Right atrium auricular region (tissue), 2 donors: ENCODE measurements around the gene FAM13B. TPM values are rescaled to one million over a fixed set of nuclear protein-coding genes. Genes with fewer than 3 reads are reported as not detected.

Experiments used
- DNase-seq: peaks from one replicate; pipeline ENCODE4 v3.0.0-alpha.2; 2019; ENCODE audit warnings: low spot score
- H3K27ac ChIP-seq, 2 donors: fragments of 200-600 bp; sonication (generic); 1 replicate in 1 of 2; 2 replicates in 1 of 2; pipeline ENCODE4 v1.5.1; 2016 to 2019
- H3K27me3 ChIP-seq, 2 donors: fragments of 200-600 bp; sonication (generic); one replicate each; pipeline versions ENCODE4 v1.5.1 to v1.6.0; 2017 to 2019
- H3K36me3 ChIP-seq: fragments of 200-600 bp; sonication (generic); one replicate; pipeline ENCODE4 v1.5.1; 2016
- H3K4me1 ChIP-seq, 2 donors: fragments of 200-600 bp; sonication (generic); one replicate each; pipeline versions ENCODE4 v1.5.1 to v1.6.0; 2017 to 2019
- H3K4me3 ChIP-seq, 2 donors: fragments of 200-600 bp; sonication (generic); 1 replicate in 1 of 2; 2 replicates in 1 of 2; pipeline ENCODE4 v1.5.1; 2017 to 2019; ENCODE audit warnings: mild to moderate bottlenecking in 1 of 2, moderate library complexity in 1 of 2
- H3K9me3 ChIP-seq, 2 donors: fragments of 200-600 bp; sonication (generic); one replicate each; pipeline ENCODE4 v1.5.1; 2019
- CTCF ChIP-seq, 2 donors: fragments of 200-600 bp; sonication (generic); IDR thresholded peaks; one replicate each; pipeline ENCODE4 v1.5.1; 2019; ENCODE audit warnings: antibody characterized with exemption in 2 of 2
- total RNA-seq, 2 donors: library from RNA; depleted of rRNA; stranded (reverse); fragments of >200 nt; gene quantifications; one replicate each; pipeline ENCODE4 v1.1.0, GENCODE V29; 2016

FAM13B gene
- total RNA-seq, 2 donors from 2014 or later: 35.9 to 37.1 TPM

GRCh38 chr5:138037907-138038633 lies 5.2 kb upstream of the FAM13B start:
- DNase-seq: no peak
- Histone ChIP-seq H3K36me3 (no peaks in the 10 kb centered on the region), H3K27me3 (no peaks in the 10 kb centered on the region), H3K9me3 (no peaks in the 10 kb centered on the region), H3K4me3 (no peak overlapping the region), H3K4me1 (peaks cover 0 to 18% of the 10 kb centered on the region in 2 donors), H3K27ac (peak overlapping the region in 1 of 2 donors; percentile 8)
- TF ChIP-seq CTCF (IDR thresholded peaks at IDR 0.05): no peak

GRCh38 chr5:138037271-138037670 lies 4.4 kb upstream of the FAM13B start:
- no peak overlapping the region for H3K4me3 ChIP-seq
- TF ChIP-seq CTCF (IDR thresholded peaks at IDR 0.05): no peak
- no peak for DNase-seq
- H3K27ac ChIP-seq: no peak overlapping the region
- H3K36me3 ChIP-seq: no peaks in the 10 kb centered on the region
- peaks cover 0 to 18% of the 10 kb centered on the region in 2 donors for H3K4me1 ChIP-seq
- H3K9me3 ChIP-seq: no peaks in the 10 kb centered on the region
- H3K27me3 ChIP-seq: no peaks in the 10 kb centered on the region

- peak; percentile 68 for DNase-seq
- Histone ChIP-seq H3K27me3 (no peaks in the 10 kb centered on the region), H3K4me1 (peaks cover 0 to 30% of the 10 kb centered on the region in 2 donors), H3K4me3 (no peak overlapping the region), H3K27ac (peak overlapping the region; percentile 14 to 47), H3K36me3 (no peaks in the 10 kb centered on the region), H3K9me3 (no peaks in the 10 kb centered on the region)
- peak; percentile 79 to 92 for TF ChIP-seq CTCF (IDR thresholded peaks at IDR 0.05)
Observed at GRCh38 chr5:138035605-138036537, 3.0 kb upstream of the FAM13B start.

GRCh38 chr5:138033907-138034306 lies 1.0 kb upstream of the FAM13B start:
- no peak for DNase-seq
- Histone ChIP-seq H3K4me1 (peaks cover 0 to 49% of the 10 kb centered on the region in 2 donors), H3K9me3 (no peaks in the 10 kb centered on the region), H3K4me3 (no peak overlapping the region), H3K27me3 (no peaks in the 10 kb centered on the region), H3K27ac (peak overlapping the region in 1 of 2 donors; percentile 99), H3K36me3 (no peaks in the 10 kb centered on the region)
- no peak for TF ChIP-seq CTCF (IDR thresholded peaks at IDR 0.05)

- H3K4me1 ChIP-seq: peaks cover 0 to 54% of the 10 kb centered on the region in 2 donors
- no peak for DNase-seq
- no peaks in the 10 kb centered on the region for H3K27me3 ChIP-seq
- H3K4me3 ChIP-seq: peak overlapping the region; percentile 88 to 98
- no peaks in the 10 kb centered on the region for H3K36me3 ChIP-seq
- no peaks in the 10 kb centered on the region for H3K9me3 ChIP-seq
- TF ChIP-seq CTCF (IDR thresholded peaks at IDR 0.05): no peak
- H3K27ac ChIP-seq: peak overlapping the region; percentile 99
Observed at GRCh38 chr5:138033386-138033808, 518 bp upstream of the FAM13B start.
